OCI-LY7 (cell line): ENCODE data around the gene TAPBP.

Source experiments
- EZH2phosphoT487 ChIP-seq: fragments of 200-600 bp; sonication (generic); IDR thresholded peaks from 2 replicates; pipeline ENCODE4 v1.6.1; 2018; ENCODE audit warnings: low read depth, borderline replicate concordance, mild to moderate bottlenecking, mixed run types, antibody characterized with exemption, low read length, moderate library complexity, mixed read lengths
- TF ChIP-seq, protein P1 (sequence below): fragments of 200-600 bp; sonication (generic); conservative IDR thresholded peaks from 2 replicates; pipeline ENCODE4 v1.5.1; 2014; ENCODE audit warnings: mild to moderate bottlenecking, antibody characterized with exemption, low read length, moderate library complexity, mixed read lengths

- TF ChIP-seq, protein P1, sequence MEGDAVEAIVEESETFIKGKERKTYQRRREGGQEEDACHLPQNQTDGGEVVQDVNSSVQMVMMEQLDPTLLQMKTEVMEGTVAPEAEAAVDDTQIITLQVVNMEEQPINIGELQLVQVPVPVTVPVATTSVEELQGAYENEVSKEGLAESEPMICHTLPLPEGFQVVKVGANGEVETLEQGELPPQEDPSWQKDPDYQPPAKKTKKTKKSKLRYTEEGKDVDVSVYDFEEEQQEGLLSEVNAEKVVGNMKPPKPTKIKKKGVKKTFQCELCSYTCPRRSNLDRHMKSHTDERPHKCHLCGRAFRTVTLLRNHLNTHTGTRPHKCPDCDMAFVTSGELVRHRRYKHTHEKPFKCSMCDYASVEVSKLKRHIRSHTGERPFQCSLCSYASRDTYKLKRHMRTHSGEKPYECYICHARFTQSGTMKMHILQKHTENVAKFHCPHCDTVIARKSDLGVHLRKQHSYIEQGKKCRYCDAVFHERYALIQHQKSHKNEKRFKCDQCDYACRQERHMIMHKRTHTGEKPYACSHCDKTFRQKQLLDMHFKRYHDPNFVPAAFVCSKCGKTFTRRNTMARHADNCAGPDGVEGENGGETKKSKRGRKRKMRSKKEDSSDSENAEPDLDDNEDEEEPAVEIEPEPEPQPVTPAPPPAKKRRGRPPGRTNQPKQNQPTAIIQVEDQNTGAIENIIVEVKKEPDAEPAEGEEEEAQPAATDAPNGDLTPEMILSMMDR = no peak
- TF ChIP-seq EZH2phosphoT487 = no peak
These were observed 41.4 kb downstream of the TAPBP start for GRCh38 chr6:33272275-33273128.
